Stimulated activated CD8-positive, alpha-beta memory T cell treated with anti-CD3 and anti-CD28 coated beads, Interleukin-12 subunit alpha, Interleukin-12 subunit beta, amount 100 ng/mL, for 24 hours (primary cell): ENCODE results near the gene PLXNA3.

ENCODE experiments used
- DNase-seq: peaks from one replicate; pipeline ENCODE4 v3.0.0-alpha.2; 2020; ENCODE audit errors: extremely low read depth

The PLXNA3 gene

DNA sequence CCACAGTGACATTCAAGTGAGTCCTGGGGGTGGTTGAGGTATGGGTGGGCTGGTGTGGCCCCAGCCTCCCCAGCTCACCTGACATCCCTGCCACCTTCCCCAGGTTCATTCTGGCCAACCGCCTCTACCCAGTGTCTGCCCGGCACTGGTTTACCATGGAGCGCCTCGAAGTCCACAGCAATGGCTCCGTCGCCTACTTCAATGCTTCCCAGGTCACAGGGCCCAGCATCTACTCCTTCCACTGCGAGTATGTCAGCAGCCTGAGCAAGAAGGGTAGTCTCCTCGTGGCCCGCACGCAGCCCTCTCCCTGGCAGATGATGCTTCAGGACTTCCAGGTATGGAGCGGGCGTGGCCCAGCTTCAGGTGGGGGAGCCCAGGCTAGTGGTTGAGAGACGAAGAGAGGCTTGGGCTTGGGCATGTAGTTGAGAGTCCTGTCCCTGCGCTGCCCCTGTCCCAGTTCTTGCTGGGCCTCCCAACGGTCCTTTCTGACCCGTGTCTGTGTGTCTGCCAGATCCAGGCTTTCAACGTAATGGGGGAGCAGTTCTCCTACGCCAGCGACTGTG lies 22.8 kb upstream of the PLXNA3 start:
- DNase-seq = no peak

DNA sequence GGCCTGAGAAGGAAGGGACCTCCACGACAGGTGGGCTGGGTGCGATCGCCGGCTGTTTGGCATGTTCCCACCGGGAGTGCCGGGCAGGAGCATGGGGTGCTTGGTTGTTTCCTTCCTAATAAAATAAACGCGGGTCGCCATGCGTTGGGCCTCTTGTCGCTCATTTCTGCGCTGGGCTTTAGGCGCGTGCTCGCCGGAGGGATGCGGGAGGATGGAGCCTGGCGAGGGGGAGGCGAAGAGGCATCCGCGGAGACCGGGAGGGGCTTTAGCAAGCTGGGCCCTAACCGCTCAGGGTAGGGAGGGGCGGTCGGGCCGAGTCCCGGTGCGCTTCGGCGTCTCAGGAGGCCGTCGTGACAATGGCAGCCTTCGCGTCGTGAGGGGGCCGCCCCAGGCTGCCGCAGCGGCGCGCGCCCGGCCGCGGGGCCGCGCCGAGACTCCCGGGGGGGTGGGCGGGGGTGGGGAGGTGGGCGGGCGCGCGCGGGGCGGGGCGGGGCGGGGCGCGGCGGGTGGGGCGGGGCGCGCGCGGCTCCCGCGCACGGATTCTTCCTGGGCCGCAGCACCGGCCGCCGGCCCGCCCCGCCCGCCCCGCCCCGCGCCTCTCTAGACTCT lies 21.6 kb upstream of the PLXNA3 start:
- no peak for DNase-seq

DNA sequence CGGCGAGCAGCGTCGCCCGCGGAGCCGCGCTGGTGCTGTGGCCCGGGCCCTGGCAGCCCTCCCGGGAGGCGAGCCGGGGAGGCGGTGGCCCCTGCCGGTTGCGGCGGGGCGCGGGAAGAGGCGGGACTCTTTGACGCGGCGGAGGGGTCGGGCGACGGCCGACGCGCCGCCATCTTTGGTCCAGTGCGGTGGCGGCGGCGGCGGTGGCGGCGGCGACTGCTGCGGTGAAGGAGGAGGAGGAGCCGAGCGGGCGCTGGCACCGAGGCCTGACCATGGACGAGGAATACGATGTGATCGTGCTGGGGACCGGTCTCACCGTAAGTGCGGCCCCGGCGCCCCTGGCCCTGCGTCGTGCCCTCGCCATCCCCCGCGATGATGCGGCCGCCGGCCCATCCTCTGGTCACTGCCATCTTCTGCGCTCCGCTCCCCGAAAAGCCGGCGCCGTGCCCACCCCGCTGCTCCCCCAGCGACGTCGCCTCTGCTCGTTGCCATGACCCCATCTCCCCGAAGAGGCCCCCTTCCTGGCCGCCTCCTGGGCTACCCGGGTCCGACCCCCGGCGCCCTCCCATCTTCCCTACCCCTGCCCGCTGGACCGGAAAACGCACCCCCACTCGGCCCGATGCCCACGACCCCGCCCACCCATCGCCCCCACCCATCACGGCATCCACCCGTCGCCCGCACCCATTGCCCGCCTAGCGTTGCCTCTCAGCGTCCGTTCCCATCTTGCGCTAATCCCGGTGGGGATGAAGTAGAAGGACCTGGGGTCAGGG lies 20.9 kb upstream of the PLXNA3 start, which contains the start of gene GDI1:
GDI1 (plus strand) TSS at position 172 of the 770 bp plus-strand sequence; CDS start at position 273, 101 bp downstream.
- no peak for DNase-seq

DNA sequence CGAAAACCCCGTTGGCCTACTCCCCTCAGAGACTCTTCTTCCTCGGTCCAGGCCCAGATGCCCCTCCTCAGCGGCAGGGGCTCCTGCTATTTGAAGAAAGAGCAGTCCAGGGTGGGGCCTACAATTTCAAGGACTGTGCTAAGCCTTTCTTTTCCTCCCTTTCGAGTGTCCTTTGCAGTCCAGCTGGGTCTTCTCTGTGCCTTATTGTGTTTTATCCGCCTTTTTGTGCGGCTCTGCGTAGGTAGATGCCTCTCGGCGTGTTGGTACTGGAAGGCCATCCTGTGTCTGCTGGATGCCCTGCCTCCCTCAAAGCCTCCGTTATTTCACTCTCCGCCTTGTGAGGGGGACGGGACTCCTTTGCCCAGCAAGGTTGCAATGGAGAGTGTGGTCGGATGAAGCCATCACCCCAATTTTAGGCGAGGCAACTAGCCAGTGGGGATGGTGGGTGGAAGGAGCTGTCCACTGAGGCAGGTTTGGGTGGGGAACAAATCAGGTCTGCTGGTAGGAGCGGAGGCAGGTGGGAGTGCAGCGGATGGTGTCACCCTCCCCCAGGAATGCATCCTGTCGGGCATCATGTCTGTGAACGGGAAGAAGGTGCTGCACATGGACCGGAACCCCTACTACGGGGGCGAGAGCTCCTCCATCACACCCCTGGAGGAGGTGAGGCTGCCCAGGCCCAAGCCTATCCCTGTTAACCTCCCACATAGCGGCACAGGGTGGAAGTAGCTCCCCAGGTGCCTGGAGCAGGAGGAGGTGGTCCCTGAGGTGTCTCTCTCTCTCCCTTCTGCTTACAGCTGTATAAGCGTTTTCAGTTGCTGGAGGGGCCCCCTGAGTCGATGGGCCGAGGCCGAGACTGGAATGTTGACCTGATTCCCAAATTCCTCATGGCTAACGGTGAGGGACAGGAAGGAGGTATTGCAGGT lies 19.8 kb upstream of the PLXNA3 start:
- no peak for DNase-seq

DNA sequence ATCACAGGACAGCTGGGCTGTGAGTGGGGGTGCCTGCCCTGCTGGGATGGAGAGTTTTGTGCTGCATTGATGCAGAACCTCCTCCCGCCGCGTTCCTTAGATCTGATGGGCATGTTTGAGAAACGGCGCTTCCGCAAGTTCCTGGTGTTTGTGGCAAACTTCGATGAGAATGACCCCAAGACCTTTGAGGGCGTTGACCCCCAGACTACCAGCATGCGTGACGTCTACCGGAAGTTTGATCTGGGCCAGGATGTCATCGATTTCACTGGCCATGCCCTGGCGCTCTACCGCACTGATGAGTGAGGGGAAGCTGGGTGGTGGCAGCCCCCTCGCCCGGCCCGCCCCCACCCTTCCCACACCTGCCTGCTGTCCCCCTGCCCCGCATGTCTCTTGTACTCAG lies 18.2 kb upstream of the PLXNA3 start:
- no peak for DNase-seq

DNA sequence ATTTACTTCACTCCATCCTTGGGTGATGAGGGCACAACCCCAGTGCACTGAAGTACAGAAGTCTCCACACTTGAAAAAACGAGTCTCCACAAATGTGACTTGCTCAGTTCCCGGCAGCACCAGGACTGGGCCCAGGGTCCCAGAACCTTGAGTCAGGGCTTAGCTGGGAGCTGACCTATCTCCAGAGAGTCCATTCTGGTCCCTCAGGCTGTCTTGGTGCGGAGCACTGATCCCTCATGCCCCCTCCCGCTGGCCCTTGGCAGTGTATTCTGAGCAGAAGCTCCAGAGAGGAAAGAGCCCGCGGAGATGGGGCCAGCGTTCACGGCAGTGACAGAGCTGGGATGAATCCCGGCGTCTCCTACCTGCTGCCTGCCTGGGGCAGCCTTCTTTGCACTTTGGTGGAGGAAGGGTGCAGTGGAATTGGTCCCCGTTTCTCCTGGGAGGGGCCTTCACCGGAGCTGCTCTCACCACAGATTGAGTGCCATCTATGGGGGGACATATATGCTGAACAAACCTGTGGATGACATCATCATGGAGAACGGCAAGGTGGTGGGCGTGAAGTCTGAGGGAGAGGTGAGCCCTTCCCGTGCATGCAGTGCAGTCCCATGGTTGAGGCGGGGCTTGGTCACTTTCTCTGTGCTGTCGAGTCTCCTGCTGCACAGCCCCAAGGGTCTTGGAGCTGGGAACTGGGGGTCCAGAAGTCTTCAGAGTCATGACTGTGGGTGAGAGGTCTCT lies 17.3 kb upstream of the PLXNA3 start:
- no peak for DNase-seq

DNA sequence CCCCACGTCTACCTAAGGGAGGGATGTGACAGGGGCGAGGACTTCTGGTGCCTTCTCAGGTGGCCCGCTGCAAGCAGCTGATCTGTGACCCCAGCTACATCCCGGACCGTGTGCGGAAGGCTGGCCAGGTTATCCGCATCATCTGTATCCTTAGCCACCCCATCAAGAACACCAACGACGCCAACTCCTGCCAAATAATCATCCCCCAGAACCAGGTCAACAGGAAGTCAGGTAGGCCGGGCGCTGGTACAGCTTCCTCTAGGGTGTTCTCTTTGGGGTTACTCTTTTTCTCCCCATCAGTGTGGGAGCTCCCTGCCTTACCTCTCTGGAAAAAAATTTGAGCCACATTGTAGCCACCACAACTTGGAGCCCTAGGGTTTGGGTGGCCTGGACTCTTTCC lies 16.5 kb upstream of the PLXNA3 start:
- no peak for DNase-seq

DNA sequence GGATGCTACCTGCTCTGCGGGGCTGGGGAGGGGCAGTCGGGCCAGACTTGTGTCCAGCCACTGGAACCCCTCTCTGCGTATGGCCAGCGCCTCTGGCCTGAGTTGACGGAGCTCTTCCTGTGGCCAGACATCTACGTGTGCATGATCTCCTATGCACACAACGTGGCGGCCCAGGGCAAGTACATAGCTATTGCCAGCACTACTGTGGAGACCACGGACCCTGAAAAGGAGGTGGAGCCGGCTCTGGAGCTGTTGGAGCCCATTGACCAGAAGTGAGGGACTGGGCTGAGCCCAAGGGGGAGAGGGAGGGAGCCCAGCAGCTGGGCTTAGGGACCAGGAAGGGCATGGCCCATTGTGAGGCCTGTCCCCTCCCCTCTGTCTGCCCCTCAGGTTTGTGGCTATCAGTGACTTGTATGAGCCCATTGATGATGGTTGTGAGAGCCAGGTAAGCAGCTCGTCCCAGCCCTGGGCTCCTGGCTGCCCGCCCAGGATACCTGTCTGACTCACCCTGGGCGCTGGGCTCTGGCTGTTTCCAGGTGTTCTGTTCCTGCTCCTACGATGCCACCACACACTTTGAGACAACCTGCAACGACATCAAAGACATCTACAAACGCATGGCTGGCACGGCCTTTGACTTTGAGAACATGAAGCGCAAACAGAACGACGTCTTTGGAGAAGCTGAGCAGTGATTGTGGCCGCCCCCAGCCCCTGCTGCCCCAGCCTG lies 15.9 kb upstream of the PLXNA3 start:
- no peak for DNase-seq

DNA sequence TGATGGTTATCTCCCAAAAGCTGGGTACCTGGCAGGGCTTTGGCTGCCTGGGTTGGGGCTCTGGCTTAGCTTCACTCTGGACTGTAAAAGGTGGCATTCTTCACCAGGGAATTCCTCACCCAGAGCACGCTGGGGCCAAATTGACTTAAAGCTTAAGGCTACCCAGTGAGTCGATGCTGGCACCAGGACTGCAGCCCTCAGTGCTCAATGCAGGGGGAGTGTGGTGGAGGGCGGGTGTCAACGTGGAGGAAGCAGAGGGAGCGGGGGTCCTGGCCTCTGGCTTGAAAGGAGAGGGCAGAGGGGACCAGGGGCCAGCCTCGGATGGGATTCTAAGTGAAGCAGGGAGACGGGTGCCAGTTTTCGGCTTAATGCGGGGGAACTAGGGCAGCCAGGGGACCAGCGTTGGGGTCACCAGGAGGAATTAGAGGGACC lies 14.6 kb upstream of the PLXNA3 start:
- no peak for DNase-seq

DNA sequence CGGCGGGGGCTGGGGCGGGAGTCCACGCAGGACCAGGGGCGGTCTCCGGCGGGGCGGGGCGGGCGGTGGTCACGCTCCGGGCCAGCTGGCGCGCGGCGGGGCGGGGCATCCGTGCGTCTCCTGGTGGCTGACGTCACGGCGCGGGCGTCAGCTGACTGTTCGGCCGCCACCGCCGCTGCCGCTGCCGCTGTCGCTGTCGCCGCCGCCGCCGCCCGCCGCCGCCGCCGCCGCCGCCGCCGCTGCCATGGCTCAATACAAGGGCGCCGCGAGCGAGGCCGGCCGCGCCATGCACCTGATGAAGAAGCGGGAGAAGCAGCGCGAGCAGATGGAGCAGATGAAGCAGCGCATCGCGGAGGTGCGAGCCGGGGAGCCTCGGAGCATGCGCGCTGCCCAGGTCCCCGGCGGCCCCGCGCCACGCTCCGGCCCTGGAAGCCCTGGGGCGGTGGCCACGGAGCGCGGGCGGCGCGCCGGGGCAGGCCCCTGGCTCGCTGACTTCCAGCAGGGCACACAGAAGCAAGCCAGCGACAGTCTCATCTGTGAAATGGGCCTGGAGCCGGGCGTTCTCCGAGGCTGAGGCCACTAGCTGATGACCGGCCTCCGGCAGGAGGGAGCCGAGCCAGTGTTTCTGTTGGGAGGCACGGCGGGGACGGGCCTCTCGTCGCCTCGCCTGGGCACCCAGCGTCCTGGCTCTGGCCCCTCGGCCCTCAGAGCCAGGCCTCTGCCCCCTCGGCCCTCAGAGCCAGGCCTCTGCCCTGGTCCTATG lies 13.9 kb upstream of the PLXNA3 start, which contains the start of gene FAM50A:
FAM50A (plus strand) TSS at position 150 of the 763 bp plus-strand sequence; CDS start at position 245, 95 bp downstream.
- DNase-seq = no peak

DNA sequence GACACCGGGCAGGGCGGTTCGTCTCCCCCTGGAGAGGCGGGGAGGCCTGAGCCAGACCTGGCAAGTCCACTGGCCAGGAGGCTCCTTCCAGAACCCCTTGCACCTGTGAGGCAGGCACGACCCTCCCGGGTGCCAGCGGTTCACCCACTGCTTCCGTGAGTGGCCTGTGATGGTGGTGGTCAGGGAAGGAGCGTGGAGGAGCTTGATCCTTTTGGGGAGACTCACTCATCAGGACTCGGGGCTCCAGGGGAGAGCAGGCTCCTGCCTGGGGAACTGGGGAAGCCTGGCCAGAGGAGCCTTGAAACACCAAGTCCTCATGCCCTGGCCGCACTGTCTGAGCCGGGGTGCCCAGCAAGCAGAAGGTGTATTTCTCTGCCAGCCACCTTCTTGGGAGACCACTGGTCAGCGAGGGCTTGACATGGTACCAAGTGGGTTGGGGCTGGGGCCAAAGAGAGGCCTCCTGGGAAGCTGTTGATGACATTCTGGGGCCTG lies 13.3 kb upstream of the PLXNA3 start:
- no peak for DNase-seq

DNA sequence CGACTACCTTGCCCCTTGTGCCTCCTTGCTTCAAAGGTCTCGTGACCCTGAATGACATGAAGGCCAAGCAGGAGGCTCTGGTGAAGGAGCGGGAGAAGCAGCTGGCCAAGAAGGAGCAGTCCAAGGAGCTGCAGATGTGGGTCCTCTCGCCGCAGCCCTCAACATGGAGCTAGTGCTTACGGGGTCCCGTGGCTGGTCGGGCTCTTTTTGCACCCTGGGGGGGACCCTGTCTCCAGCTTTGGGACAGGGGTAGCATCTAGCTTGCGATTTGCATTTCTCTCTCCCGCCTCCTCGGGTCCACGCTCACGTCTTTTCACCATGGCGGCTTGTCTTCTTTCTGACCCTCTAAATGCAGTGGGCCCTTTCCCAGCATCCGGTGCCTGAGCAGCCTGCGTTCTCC lies 12.3 kb upstream of the PLXNA3 start:
- no peak for DNase-seq

DNA sequence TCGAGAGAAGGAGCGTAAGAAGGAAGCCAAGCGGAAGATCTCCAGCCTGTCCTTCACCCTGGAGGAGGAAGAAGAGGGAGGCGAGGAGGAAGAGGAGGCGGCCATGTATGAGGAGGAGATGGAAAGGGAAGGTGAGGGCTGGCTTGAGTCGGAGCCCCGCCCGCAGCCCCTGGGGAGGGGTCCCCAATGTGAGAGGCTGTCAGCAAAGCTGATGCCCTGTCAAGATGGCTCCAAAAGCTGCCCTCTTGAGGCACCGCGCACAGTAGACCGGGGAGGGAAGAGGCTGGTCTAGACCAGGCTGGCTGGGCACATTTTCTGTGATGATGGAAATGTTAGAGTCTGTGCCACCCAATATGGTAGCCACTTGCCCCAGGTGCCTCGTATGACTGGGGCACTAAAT lies 11.7 kb upstream of the PLXNA3 start:
- no peak for DNase-seq

DNA sequence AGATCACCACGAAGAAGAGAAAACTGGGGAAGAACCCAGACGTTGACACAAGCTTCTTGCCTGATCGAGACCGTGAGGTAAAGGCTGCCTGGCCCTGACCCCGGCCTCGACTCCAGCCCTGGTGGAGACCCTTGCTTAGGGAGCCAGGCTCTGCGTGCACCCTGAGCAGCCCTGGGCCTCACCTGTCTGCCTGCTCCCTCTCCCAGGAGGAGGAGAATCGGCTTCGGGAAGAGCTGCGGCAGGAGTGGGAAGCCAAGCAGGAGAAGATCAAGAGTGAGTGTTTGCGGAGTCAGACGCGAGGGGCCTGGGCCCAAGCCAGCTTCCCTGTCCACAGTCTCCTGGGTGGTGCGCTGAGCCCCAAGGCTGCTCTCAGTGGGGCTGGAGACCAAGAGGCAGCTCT lies 9.6 kb upstream of the PLXNA3 start:
- no peak for DNase-seq

DNA sequence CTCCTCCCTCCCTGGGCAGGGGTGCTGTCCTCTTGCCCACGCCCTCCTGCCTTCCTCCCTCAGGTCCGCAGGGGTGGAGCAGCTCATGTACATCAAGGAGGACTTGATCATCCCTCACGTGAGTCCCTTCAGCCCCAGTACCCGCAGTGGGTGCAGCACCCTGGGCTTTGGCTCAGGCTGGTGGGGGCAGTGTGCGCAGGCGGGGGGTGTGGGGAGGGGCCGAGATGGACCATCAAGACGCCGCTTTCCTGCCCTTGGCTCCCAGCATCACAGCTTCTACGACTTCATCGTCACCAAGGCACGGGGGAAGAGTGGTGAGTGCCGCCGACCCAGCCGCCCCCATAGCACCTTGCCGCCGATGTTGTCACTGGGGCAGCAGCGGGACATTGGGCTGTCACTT lies 8.5 kb upstream of the PLXNA3 start:
- no peak for DNase-seq

DNA sequence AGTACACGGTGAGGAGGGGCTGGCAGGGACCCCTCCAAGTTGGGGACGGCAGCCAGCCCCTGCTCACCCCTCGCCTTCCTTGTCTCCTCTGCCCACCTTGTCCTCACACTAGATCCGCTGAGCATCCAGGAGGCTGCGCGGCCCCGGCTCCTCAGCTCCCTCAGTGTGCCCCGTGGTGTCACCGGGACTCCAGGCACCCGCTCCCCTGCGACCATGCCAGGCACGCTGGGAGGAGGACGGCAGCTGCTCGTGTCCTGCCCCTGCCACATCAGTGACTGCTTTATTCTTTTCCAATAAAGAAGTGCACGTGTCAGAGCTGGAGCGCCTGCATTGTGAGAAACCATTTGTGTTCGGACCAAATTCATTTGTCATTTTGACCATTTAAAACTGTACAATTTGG lies 7.8 kb upstream of the PLXNA3 start:
- DNase-seq = no peak

DNA sequence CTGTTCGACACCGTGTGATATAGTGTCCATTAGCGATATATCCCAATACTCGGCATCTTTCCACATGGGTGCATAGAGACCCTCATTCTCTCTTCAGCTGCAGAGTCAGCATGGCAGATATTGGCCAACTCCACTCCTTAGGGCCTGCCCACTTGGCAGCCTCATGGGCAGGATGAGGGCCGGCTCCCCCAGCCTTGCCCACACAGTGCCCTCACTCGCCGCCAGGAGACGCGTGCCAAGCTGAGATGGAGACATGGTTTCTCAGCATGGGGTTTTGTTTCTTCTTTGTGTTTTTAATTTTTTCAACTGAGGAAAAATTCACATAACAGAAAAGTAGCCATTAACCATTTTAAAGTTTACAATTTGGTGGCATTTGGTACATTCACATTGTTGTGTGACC lies 5.3 kb upstream of the PLXNA3 start:
- no peak for DNase-seq

DNA sequence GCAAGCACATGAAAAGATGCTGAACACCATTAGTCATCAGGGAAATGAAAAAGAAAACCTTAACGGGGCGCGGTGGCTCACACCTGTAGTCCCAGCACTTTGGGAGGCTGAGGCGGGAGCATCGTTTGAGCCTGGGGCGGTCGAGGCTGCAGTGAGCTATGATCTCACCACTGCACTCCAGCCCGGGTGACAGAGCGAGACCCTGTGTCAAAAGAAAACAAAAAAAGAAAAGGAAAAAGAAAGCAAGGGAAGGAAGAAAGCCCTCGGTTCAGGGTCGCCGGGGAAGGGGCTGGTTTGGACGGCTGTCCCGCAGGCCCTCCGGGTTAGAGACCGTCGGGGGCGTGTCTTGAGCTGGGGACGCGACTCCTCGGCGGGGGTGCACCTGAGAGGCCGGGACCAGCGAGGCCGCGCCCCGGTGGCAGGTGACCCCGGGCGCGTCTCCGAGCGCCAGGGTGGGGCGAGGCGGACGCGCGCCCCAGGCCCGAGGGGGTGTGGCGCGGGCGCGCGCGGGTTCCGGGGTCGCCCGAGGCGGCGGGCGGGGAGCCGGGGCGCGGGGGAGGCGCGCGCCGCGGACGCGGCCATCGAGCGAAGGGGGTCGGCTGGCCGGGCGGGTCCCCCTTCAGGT lies 478 bp upstream of the PLXNA3 start:
- no peak for DNase-seq
